Measurements from ENCODE around the gene SPRED2.

Gene SPRED2

GRCh38 chr2:65411056-65411795, 21.2 kb downstream of the SPRED2 start:
- DNase-seq, result no peak

GRCh38 chr2:65409045-65409444, 23.4 kb downstream of the SPRED2 start:
- DNase-seq, result no peak

GRCh38 chr2:65407240-65407639, 25.2 kb downstream of the SPRED2 start:
- no peak for DNase-seq

- no peak for DNase-seq
These were observed 27.3 kb downstream of the SPRED2 start for GRCh38 chr2:65404988-65405697.

GRCh38 chr2:65403529-65403915, 28.9 kb downstream of the SPRED2 start:
- no peak for DNase-seq

- DNase-seq, result no peak
These were observed 29.4 kb downstream of the SPRED2 start for GRCh38 chr2:65402780-65403528.

GRCh38 chr2:65402323-65402722, 30.1 kb downstream of the SPRED2 start:
- no peak for DNase-seq

GRCh38 chr2:65397122-65397521, 35.3 kb downstream of the SPRED2 start:
- DNase-seq, result no peak

- DNase-seq, result no peak
These were observed 35.9 kb downstream of the SPRED2 start for GRCh38 chr2:65396348-65397026.

- no peak for DNase-seq
These were observed 36.6 kb downstream of the SPRED2 start for GRCh38 chr2:65395621-65396347.

- no peak for DNase-seq
These were observed 38.5 kb downstream of the SPRED2 start for GRCh38 chr2:65393743-65394422.

- no peak for DNase-seq
These were observed 39.4 kb downstream of the SPRED2 start for GRCh38 chr2:65393046-65393445.

- no peak for DNase-seq
These were observed 39.8 kb downstream of the SPRED2 start for GRCh38 chr2:65392609-65393008.

GRCh38 chr2:65390134-65390533, 42.3 kb downstream of the SPRED2 start:
- DNase-seq, result no peak

- no peak for DNase-seq
These were observed 42.9 kb downstream of the SPRED2 start for GRCh38 chr2:65389476-65389875.

- DNase-seq, result no peak
These were observed 43.6 kb downstream of the SPRED2 start for GRCh38 chr2:65388596-65389390.

GRCh38 chr2:65388051-65388531, 44.3 kb downstream of the SPRED2 start:
- DNase-seq, result no peak

GRCh38 chr2:65386989-65387388, 45.4 kb downstream of the SPRED2 start:
- no peak for DNase-seq

GRCh38 chr2:65386344-65386743, 46.1 kb downstream of the SPRED2 start:
- DNase-seq, result no peak

GRCh38 chr2:65383541-65384488, 48.6 kb downstream of the SPRED2 start:
- no peak for DNase-seq

All from kidney glomerular epithelial cell (primary cell).